ENCODE data around the gene INCA1.

- TF ChIP-seq RXRA (IDR thresholded peaks at IDR 0.05) (no peak), JUND (IDR thresholded peaks at IDR 0.05) (no peak), TAF1 (conservative IDR thresholded peaks at IDR 0.05) (no peak), NR2F2 (IDR thresholded peaks at IDR 0.05) (no peak), MAX (IDR thresholded peaks at IDR 0.05) (no peak), SP1 (IDR thresholded peaks at IDR 0.05) (no peak), REST (IDR thresholded peaks at IDR 0.05) (no peak), RAD21 (IDR thresholded peaks at IDR 0.05) (no peak), GABPA (IDR thresholded peaks at IDR 0.05 in 1 of 2, conservative IDR thresholded peaks at IDR 0.05 in 1 of 2) (no peak), EGR1 (IDR thresholded peaks at IDR 0.05; ENCODE audit: low read depth in 2 of 2) (peak in 1 of 2 donors; percentile 7), ATF3 (IDR thresholded peaks at IDR 0.05) (no peak)
- TF ChIP-seq, protein P1, sequence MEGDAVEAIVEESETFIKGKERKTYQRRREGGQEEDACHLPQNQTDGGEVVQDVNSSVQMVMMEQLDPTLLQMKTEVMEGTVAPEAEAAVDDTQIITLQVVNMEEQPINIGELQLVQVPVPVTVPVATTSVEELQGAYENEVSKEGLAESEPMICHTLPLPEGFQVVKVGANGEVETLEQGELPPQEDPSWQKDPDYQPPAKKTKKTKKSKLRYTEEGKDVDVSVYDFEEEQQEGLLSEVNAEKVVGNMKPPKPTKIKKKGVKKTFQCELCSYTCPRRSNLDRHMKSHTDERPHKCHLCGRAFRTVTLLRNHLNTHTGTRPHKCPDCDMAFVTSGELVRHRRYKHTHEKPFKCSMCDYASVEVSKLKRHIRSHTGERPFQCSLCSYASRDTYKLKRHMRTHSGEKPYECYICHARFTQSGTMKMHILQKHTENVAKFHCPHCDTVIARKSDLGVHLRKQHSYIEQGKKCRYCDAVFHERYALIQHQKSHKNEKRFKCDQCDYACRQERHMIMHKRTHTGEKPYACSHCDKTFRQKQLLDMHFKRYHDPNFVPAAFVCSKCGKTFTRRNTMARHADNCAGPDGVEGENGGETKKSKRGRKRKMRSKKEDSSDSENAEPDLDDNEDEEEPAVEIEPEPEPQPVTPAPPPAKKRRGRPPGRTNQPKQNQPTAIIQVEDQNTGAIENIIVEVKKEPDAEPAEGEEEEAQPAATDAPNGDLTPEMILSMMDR (IDR thresholded peaks at IDR 0.05; ENCODE audit: low read depth, low read length, missing input control) = no peak
- TF ChIP-seq, protein P2, sequence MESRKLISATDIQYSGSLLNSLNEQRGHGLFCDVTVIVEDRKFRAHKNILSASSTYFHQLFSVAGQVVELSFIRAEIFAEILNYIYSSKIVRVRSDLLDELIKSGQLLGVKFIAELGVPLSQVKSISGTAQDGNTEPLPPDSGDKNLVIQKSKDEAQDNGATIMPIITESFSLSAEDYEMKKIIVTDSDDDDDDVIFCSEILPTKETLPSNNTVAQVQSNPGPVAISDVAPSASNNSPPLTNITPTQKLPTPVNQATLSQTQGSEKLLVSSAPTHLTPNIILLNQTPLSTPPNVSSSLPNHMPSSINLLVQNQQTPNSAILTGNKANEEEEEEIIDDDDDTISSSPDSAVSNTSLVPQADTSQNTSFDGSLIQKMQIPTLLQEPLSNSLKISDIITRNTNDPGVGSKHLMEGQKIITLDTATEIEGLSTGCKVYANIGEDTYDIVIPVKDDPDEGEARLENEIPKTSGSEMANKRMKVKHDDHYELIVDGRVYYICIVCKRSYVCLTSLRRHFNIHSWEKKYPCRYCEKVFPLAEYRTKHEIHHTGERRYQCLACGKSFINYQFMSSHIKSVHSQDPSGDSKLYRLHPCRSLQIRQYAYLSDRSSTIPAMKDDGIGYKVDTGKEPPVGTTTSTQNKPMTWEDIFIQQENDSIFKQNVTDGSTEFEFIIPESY (IDR thresholded peaks at IDR 0.05) = no peak
These were observed 56.6 kb downstream of the INCA1 start for GRCh38 chr17:4940555-4941318.
